ENCODE data around the gene PPFIA1. TPM values are rescaled to one million over a fixed set of nuclear protein-coding genes. Genes with fewer than 3 reads are reported as not detected.

PPFIA1 gene
- total RNA-seq, 4 donors from 2014 or later, result 18.8 to 79.7 (median 39.1) TPM

DNA sequence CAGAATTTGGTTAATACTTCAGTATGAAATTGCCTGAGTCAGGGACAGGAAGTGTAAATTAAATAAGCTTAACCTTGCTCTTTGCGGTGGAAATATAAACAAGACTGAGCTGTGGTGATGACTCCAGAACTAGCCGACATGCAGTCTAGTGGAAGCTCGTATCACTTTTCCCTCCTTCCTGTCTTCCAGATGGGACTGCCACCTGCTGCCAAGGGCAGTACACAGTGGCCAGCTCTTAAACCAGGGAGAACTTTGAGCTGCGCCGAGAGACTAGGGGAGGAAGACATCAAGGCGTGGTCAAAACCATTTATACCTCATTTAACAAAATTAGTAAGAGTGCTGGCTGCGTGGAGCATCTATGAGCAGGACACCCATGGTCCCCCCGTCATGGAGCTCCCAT, 96.6 kb downstream of the PPFIA1 start:
- Histone ChIP-seq H3K27me3 (no peaks in the 10 kb centered on the region), H3K9me3 (no peaks in the 10 kb centered on the region), H3K36me3 (no peaks in the 10 kb centered on the region), H3K4me3 (no peak overlapping the region), H3K4me1 (no peaks in the 10 kb centered on the region), H3K27ac (no peak overlapping the region)
- intact Hi-C loops (cut with DNase I; ENCODE audit: low total_unique reads), result no loop called here
- no peak for TF ChIP-seq POLR2A (IDR thresholded peaks at IDR 0.05)
- DNase-seq, result no peak

DNA sequence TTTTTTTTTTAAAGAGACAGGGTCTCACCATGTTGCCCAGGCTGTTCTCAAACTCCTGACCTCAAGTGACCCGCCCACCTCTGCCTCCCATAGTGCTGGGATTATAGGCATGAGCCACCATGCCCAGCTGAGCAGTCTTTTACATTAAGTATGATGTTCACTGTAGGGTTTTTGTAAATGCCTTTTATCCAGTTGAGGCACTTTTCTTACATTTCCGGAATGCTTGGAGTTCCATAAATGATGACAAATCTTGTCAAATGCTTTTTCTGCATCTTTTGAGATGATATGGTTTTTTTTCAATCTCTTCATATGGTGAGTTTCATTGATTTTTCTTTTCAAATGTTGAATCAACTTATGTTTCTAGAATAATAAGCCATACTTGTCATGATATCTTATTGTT, 98.5 kb downstream of the PPFIA1 start:
- Histone ChIP-seq H3K36me3 (no peaks in the 10 kb centered on the region), H3K27me3 (no peaks in the 10 kb centered on the region), H3K27ac (no peak overlapping the region), H3K9me3 (no peaks in the 10 kb centered on the region), H3K4me1 (no peaks in the 10 kb centered on the region), H3K4me3 (no peak overlapping the region)
- TF ChIP-seq, protein P1, sequence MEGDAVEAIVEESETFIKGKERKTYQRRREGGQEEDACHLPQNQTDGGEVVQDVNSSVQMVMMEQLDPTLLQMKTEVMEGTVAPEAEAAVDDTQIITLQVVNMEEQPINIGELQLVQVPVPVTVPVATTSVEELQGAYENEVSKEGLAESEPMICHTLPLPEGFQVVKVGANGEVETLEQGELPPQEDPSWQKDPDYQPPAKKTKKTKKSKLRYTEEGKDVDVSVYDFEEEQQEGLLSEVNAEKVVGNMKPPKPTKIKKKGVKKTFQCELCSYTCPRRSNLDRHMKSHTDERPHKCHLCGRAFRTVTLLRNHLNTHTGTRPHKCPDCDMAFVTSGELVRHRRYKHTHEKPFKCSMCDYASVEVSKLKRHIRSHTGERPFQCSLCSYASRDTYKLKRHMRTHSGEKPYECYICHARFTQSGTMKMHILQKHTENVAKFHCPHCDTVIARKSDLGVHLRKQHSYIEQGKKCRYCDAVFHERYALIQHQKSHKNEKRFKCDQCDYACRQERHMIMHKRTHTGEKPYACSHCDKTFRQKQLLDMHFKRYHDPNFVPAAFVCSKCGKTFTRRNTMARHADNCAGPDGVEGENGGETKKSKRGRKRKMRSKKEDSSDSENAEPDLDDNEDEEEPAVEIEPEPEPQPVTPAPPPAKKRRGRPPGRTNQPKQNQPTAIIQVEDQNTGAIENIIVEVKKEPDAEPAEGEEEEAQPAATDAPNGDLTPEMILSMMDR (IDR thresholded peaks at IDR 0.05), result no peak
- intact Hi-C loops (cut with DNase I; ENCODE audit: low total_unique reads), result no loop called here
- no peak for DNase-seq

DNA sequence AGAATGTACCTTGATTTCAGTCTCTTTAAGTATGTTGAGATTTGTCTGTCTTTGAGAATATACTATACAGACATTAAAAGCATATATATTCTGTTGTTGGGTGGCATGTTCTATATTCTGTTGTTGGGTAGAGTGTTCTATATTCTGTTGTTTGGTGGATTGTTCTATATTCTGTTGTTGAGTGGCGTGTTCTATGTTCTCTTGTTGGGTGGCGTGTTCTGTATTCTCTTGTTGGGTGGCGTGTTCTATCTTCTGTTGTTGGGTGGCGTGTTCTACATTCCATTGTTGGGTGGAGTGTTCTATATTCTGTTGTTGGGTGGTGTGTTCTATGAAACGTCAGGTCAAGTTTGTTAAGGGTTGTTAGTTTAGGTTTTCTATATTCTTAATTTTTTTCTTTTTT, 100.8 kb downstream of the PPFIA1 start:
- Histone ChIP-seq H3K27ac (no peak overlapping the region), H3K27me3 (no peaks in the 10 kb centered on the region), H3K36me3 (no peaks in the 10 kb centered on the region), H3K4me1 (no peaks in the 10 kb centered on the region), H3K4me3 (no peak overlapping the region), H3K9me3 (no peaks in the 10 kb centered on the region)
- TF ChIP-seq, protein P1 (IDR thresholded peaks at IDR 0.05), result no peak
- TF ChIP-seq POLR2A (IDR thresholded peaks at IDR 0.05), result no peak
- intact Hi-C loops (cut with DNase I; ENCODE audit: low total_unique reads), result no loop called here
- no peak for DNase-seq

DNA sequence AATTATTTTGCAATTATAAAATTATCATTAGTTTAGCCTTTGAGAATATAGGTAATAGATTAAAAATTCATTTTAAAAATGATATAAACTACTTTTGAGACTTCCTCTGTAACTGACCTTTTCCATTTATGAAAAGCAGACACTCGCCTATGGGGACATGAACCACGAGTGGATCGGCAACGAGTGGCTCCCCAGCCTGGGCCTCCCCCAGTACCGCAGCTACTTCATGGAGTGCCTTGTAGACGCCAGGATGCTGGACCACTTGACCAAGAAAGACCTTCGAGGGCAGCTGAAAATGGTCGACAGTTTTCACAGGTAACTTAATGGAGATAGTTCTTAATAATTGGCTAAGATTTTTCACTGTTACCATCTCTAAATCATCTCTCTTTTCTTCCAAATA, 101.6 kb downstream of the PPFIA1 start:
- no peaks in the 10 kb centered on the region for H3K9me3 ChIP-seq
- H3K27ac ChIP-seq, result no peak overlapping the region
- intact Hi-C loops (cut with DNase I; ENCODE audit: low total_unique reads), result no loop called here
- no peak overlapping the region for H3K4me3 ChIP-seq
- H3K36me3 ChIP-seq, result no peaks in the 10 kb centered on the region
- TF ChIP-seq, protein P1 (IDR thresholded peaks at IDR 0.05), result no peak
- no peak for TF ChIP-seq POLR2A (IDR thresholded peaks at IDR 0.05)
- no peak for DNase-seq
- no peaks in the 10 kb centered on the region for H3K4me1 ChIP-seq
- no peaks in the 10 kb centered on the region for H3K27me3 ChIP-seq

DNA sequence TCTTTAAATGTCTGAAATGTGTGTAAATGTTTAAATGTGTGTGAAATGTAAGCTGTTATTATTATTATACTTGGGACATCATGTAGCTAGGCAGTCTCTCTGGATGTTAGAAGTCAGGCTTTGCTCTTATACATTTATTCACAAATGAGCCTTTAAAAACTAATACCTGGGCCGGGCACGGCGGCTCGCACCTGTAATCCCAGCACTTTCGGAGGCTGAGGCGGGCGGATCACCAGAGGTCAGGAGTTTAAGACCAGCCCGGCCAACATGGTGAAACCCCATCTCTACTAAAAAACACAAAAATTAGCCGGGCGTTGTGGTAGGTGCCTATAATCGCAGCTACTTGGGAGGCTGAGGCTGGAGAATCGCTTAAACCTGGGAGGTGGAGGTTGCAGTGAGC, 106.1 kb downstream of the PPFIA1 start:
- no peak overlapping the region for H3K4me3 ChIP-seq
- no peaks in the 10 kb centered on the region for H3K27me3 ChIP-seq
- no peak for TF ChIP-seq POLR2A (IDR thresholded peaks at IDR 0.05)
- TF ChIP-seq, protein P1 (IDR thresholded peaks at IDR 0.05), result no peak
- DNase-seq, result no peak
- intact Hi-C loops (cut with DNase I; ENCODE audit: low total_unique reads), result no loop called here
- H3K27ac ChIP-seq, result no peak overlapping the region
- no peaks in the 10 kb centered on the region for H3K9me3 ChIP-seq
- H3K4me1 ChIP-seq, result no peaks in the 10 kb centered on the region
- no peaks in the 10 kb centered on the region for H3K36me3 ChIP-seq

DNA sequence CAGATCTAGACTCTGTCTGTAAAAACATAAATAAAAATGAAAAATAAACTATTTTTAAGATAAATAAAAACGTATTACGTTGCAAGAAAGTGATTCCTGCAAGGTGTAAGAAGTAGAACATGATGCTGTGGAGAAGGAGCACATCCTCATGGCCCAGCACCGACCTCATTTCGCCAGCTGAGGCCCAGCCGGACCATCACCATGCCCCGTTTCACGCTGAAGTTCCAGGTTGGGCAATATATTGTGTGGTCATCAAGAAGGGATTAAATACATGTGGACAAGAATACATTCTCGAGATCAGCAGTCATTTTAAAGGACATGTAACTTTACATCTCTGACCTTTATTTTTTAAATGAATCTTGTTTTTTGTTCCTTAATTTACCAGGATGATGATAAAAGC, 107.2 kb downstream of the PPFIA1 start:
- H3K4me3 ChIP-seq, result no peak overlapping the region
- no peaks in the 10 kb centered on the region for H3K9me3 ChIP-seq
- DNase-seq, result no peak
- no peak overlapping the region for H3K27ac ChIP-seq
- H3K36me3 ChIP-seq, result no peaks in the 10 kb centered on the region
- no peaks in the 10 kb centered on the region for H3K27me3 ChIP-seq
- intact Hi-C loops (cut with DNase I; ENCODE audit: low total_unique reads), result no loop called here
- H3K4me1 ChIP-seq, result peaks cover 0 to 5% of the 10 kb centered on the region in 2 donors
- no peak for TF ChIP-seq POLR2A (IDR thresholded peaks at IDR 0.05)
- TF ChIP-seq, protein P1 (IDR thresholded peaks at IDR 0.05), result no peak

Measured in uterus (tissue), 4 donors.